HFFc6 (cell line): ENCODE data around the gene USP1. TPM values are rescaled to one million over a fixed set of nuclear protein-coding genes. Genes with fewer than 3 reads are reported as not detected.

Experiments used
- DNase-seq: peaks from one replicate; pipeline ENCODE4 v3.0.0-alpha.2; 2018
- H3K27ac Mint-ChIP-seq: 2 replicates; pipeline ENCODE4 v1.8.0; 2020; ENCODE audit warnings: mild to moderate bottlenecking, mixed read lengths
- H3K27me3 Mint-ChIP-seq: 2 replicates; pipeline ENCODE4 v1.8.0; 2021; ENCODE audit warnings: mild to moderate bottlenecking, moderate library complexity, mixed read lengths; ENCODE audit not compliant: insufficient read depth
- H3K36me3 Mint-ChIP-seq: 2 replicates; pipeline ENCODE4 v1.8.0; 2021; ENCODE audit warnings: low read depth, mixed read lengths
- H3K4me1 Mint-ChIP-seq: 2 replicates; pipeline ENCODE4 v1.8.0; 2020; ENCODE audit warnings: low read depth, mixed read lengths
- H3K4me3 Mint-ChIP-seq: 2 replicates; pipeline ENCODE4 v1.8.0; 2020; ENCODE audit warnings: mild to moderate bottlenecking, moderate library complexity, mixed read lengths
- H3K9me3 Mint-ChIP-seq: 2 replicates; pipeline ENCODE4 v1.8.0; 2020; ENCODE audit warnings: mild to moderate bottlenecking, mixed read lengths
- total RNA-seq, 6 experiments: library from RNA; stranded (reverse); fragmentation: NEBNext Ultra II Directional; extraction: Animal tissue kit (Norgen Biotek cat#: 25700); gene quantifications; 2 replicates in 1 of 6; 3 replicates in 5 of 6; pipeline ENCODE4 v1.2.3, GENCODE V29; 2021
- TF ChIP-seq, protein P1 (sequence below): fragments of 200-600 bp; sonication (generic); IDR thresholded peaks from 2 replicates; pipeline ENCODE4 v1.5.0; 2021; ENCODE audit warnings: antibody characterized with exemption, mild to moderate bottlenecking

The USP1 gene
- total RNA-seq, 6 experiments from 2014 or later = 15.0 to 30.9 (median 28.3) TPM

DNA sequence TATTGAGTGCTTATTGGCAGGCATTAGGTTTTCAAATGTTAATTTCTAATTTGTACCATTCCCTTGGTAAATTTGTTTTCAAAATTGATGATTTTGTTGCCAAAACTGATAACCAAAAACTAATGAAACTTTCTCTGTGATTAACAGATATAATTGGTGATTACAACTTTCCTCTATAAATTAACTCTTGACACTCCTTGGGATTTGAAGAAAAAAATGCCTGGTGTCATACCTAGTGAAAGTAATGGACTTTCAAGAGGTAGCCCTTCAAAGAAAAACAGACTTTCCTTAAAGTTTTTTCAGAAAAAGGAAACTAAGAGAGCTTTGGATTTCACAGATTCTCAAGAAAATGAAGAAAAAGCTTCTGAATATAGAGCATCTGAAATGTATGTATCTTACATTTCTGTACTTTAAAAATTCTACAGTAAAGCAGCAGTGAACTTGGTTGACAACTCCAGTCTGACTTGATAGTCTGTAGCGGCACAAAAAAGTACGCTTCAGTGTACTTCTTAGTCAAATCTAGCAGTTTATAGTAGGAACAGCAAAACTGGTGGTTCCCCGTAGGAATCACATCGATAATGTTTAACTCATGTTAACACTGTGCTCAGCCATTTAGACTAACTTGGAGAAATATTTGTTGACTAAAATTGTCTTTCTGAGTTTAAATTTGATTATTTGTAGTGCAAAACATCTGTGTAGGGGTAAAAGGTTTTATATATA, 3.0 kb downstream of the USP1 start:
- peak; percentile 4 for DNase-seq
- H3K27ac Mint-ChIP-seq = no peak overlapping the region; the same call in 1 of the 2 replicates
- H3K27me3 Mint-ChIP-seq = peaks cover 2% of the 10 kb centered on the region; the same call in 1 of the 2 replicates

DNA sequence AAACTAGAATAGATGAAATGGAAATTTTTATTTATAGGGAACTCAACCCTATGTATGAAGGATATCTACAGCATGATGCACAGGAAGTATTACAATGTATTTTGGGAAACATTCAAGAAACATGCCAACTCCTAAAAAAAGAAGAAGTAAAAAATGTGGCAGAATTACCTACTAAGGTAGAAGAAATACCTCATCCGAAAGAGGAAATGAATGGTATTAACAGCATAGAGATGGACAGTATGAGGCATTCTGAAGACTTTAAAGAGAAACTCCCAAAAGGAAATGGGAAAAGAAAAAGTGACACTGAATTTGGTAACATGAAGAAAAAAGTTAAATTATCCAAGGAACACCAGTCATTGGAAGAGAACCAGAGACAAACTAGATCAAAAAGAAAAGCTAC, 7.9 kb downstream of the USP1 start:
- peaks cover 18% of the 10 kb centered on the region for H3K36me3 Mint-ChIP-seq
- H3K9me3 Mint-ChIP-seq = no peaks in the 10 kb centered on the region

More for the DNA sequence above, 3.0 kb downstream of the USP1 start:
- Mint-ChIP-seq H3K4me1 (peaks cover 48% of the 10 kb centered on the region), H3K4me3 (peak overlapping the region; percentile 51), H3K9me3 (no peaks in the 10 kb centered on the region), H3K36me3 (peaks cover 25% of the 10 kb centered on the region)
- TF ChIP-seq, protein P1, sequence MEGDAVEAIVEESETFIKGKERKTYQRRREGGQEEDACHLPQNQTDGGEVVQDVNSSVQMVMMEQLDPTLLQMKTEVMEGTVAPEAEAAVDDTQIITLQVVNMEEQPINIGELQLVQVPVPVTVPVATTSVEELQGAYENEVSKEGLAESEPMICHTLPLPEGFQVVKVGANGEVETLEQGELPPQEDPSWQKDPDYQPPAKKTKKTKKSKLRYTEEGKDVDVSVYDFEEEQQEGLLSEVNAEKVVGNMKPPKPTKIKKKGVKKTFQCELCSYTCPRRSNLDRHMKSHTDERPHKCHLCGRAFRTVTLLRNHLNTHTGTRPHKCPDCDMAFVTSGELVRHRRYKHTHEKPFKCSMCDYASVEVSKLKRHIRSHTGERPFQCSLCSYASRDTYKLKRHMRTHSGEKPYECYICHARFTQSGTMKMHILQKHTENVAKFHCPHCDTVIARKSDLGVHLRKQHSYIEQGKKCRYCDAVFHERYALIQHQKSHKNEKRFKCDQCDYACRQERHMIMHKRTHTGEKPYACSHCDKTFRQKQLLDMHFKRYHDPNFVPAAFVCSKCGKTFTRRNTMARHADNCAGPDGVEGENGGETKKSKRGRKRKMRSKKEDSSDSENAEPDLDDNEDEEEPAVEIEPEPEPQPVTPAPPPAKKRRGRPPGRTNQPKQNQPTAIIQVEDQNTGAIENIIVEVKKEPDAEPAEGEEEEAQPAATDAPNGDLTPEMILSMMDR = no peak

DNA sequence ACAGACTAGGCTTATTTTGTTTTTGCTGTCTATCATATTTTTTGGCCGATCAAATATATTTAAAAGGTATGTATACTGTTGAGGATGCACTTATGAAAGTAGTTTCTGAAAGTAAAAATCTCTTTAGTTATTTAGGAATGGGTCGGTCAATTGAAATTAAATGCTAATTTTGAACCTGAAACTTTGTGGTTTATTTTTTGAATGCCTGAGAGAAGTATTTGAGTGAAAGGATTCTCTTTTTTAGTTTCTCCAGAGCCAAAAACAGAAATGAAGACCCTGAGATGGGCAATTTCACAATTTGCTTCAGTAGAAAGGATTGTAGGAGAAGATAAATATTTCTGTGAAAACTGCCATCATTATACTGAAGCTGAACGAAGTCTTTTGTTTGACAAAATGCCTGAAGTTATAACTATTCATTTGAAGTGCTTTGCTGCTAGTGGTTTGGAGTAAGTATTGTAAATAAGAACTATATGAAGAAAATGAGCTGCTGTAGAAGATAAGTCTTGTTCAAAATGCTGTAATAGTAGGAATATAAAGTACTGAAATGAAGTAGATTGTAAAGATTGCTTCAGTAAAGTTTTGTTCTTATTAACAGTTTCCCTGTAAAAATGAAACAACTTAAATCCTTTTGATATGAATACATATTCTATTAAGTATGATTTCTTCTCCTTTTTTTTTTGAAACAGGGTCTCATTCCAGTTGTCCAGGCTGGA, 11.5 kb downstream of the USP1 start:
- Mint-ChIP-seq H3K36me3 (peaks cover 32% of the 10 kb centered on the region), H3K9me3 (no peaks in the 10 kb centered on the region), H3K4me1 (peaks cover 12% of the 10 kb centered on the region), H3K27me3 (no peaks in the 10 kb centered on the region), H3K27ac (no peak overlapping the region), H3K4me3 (no peak overlapping the region)
- DNase-seq = no peak
- TF ChIP-seq, protein P1 = no peak

More for the DNA sequence above, 7.9 kb downstream of the USP1 start:
- Mint-ChIP-seq H3K4me3 (no peak overlapping the region), H3K4me1 (peaks cover 24% of the 10 kb centered on the region), H3K27ac (peak overlapping the region; percentile 5; the same call in 1 of the 2 replicates), H3K27me3 (no peaks in the 10 kb centered on the region)
- DNase-seq = no peak
- TF ChIP-seq, protein P1 = no peak

DNA sequence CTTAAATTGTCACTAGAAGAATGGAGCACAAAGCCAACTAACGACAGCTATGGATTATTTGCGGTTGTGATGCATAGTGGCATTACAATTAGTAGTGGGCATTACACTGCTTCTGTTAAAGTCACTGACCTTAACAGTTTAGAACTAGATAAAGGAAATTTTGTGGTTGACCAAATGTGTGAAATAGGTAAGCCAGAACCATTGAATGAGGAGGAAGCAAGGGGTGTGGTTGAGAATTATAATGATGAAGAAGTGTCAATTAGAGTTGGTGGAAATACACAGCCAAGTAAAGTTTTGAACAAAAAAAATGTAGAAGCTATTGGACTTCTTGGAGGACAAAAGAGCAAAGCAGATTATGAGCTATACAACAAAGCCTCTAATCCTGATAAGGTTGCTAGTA, 13.5 kb downstream of the USP1 start:
- peaks cover 33% of the 10 kb centered on the region for H3K36me3 Mint-ChIP-seq
- no peak for DNase-seq
- H3K4me1 Mint-ChIP-seq = peaks cover 16% of the 10 kb centered on the region
- H3K27ac Mint-ChIP-seq = no peak overlapping the region
- H3K27me3 Mint-ChIP-seq = no peaks in the 10 kb centered on the region; the same call in 1 of the 2 replicates
- no peaks in the 10 kb centered on the region for H3K9me3 Mint-ChIP-seq
- TF ChIP-seq, protein P1 = no peak
- H3K4me3 Mint-ChIP-seq = no peak overlapping the region

DNA sequence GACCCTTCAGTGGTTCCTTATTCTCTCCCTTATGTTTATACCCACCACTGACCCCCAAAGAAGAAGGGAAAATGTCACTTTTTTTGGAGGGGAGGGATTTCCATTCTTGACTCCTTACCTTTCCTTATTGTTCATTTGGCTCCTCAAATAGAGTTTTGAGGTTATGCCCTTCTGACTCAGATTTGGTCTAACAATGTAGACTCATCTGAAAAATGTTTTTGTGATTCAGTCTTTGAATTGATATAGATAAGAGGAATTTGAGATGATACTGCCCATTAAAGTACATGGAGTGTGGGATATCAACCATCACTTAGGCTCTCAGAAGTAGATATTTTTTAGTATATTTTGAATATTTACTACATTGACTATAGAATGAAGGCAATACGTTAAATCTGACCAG, 16.1 kb downstream of the USP1 start:
- H3K27me3 Mint-ChIP-seq = no peaks in the 10 kb centered on the region; the same call in 1 of the 2 replicates
- DNase-seq = peak; percentile 60
- H3K9me3 Mint-ChIP-seq = no peaks in the 10 kb centered on the region
- 0 out of 2 replicates have a peak overlapping the region, but pooled peaks have one; percentile 5 for H3K4me3 Mint-ChIP-seq
- H3K27ac Mint-ChIP-seq = peak overlapping the region; percentile 47
- H3K36me3 Mint-ChIP-seq = peaks cover 38% of the 10 kb centered on the region
- TF ChIP-seq, protein P1 = no peak
- peaks cover 16% of the 10 kb centered on the region for H3K4me1 Mint-ChIP-seq
